ENCODE data around the gene LITAF.

DNA sequence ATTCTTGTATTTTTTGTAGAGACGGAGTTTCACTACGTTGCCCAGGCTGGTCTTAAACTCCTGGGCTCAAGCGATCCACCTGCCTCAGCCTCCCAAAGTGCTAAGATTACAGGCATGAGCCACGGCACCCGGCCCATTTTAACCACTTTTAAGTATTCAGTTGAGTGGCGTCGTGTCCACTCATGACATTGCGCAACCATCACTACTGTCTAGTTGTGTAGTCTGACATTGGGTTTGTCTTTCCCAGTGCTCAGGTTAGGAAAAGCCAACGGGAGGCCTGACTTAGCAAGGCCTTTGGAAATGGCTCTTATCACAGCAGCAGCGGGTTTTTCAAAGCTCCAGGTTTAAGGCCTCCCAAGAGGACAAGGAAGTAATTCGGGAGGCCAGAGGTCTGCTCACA is 58.7 kb downstream of the LITAF start:
- TF ChIP-seq, protein P1, sequence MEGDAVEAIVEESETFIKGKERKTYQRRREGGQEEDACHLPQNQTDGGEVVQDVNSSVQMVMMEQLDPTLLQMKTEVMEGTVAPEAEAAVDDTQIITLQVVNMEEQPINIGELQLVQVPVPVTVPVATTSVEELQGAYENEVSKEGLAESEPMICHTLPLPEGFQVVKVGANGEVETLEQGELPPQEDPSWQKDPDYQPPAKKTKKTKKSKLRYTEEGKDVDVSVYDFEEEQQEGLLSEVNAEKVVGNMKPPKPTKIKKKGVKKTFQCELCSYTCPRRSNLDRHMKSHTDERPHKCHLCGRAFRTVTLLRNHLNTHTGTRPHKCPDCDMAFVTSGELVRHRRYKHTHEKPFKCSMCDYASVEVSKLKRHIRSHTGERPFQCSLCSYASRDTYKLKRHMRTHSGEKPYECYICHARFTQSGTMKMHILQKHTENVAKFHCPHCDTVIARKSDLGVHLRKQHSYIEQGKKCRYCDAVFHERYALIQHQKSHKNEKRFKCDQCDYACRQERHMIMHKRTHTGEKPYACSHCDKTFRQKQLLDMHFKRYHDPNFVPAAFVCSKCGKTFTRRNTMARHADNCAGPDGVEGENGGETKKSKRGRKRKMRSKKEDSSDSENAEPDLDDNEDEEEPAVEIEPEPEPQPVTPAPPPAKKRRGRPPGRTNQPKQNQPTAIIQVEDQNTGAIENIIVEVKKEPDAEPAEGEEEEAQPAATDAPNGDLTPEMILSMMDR (tag by site-specific recombination; IDR thresholded peaks at IDR 0.05): no peak
- TF ChIP-seq PBX3 (CRISPR knock-in tag; IDR thresholded peaks at IDR 0.05) (no peak), ZFP3 (tag by site-specific recombination; IDR thresholded peaks at IDR 0.05; ENCODE audit: low read depth) (no peak)
